WERI-Rb-1 (cell line): ENCODE data around the gene MFSD6.

ENCODE experiments used
- DNase-seq: peaks from one replicate; pipeline ENCODE4 v3.0.0-alpha.2; 2020
- H3K27ac ChIP-seq: fragments of 250-450 bp; sonication (Bioruptor Pico); 2 replicates; pipeline ENCODE4 v1.5.1; 2020; ENCODE audit warnings: mild to moderate bottlenecking, moderate library complexity
- H3K27me3 ChIP-seq: fragments of 250-450 bp; sonication (Bioruptor Pico); 2 replicates; pipeline ENCODE4 v1.5.1; 2021; ENCODE audit warnings: mild to moderate bottlenecking, low read depth, moderate library complexity; ENCODE audit not compliant: insufficient read depth, severe bottlenecking
- H3K36me3 ChIP-seq: fragments of 250-450 bp; sonication (Bioruptor Pico); 2 replicates; pipeline ENCODE4 v1.5.1; 2020; ENCODE audit warnings: mild to moderate bottlenecking, moderate library complexity
- H3K4me3 ChIP-seq: 2 replicates; pipeline ENCODE4 v1.5.1; 2011; ENCODE audit warnings: low read depth, mild to moderate bottlenecking, control low read depth, low read length
- H3K9me3 ChIP-seq: fragments of 250-450 bp; sonication (Bioruptor Pico); 2 replicates; pipeline ENCODE4 v1.5.1; 2021; ENCODE audit warnings: mild to moderate bottlenecking, moderate library complexity; ENCODE audit not compliant: severe bottlenecking
- CTCF ChIP-seq: IDR thresholded peaks from 2 replicates; pipeline ENCODE4 v1.5.1; 2011; ENCODE audit warnings: low read depth, mild to moderate bottlenecking, control low read depth, inconsistent platforms, low read length

Gene MFSD6

GRCh38 chr2:190533968-190534309, 125.8 kb downstream of the MFSD6 start:
- H3K27me3 ChIP-seq: no peaks in the 10 kb centered on the region
- H3K9me3 ChIP-seq: no peaks in the 10 kb centered on the region
- no peak for DNase-seq
- H3K36me3 ChIP-seq: peaks cover 4% of the 10 kb centered on the region
- TF ChIP-seq CTCF: no peak
- peak overlapping the region; percentile 69 for H3K4me3 ChIP-seq
- peak overlapping the region; percentile 87 for H3K27ac ChIP-seq

DNA sequence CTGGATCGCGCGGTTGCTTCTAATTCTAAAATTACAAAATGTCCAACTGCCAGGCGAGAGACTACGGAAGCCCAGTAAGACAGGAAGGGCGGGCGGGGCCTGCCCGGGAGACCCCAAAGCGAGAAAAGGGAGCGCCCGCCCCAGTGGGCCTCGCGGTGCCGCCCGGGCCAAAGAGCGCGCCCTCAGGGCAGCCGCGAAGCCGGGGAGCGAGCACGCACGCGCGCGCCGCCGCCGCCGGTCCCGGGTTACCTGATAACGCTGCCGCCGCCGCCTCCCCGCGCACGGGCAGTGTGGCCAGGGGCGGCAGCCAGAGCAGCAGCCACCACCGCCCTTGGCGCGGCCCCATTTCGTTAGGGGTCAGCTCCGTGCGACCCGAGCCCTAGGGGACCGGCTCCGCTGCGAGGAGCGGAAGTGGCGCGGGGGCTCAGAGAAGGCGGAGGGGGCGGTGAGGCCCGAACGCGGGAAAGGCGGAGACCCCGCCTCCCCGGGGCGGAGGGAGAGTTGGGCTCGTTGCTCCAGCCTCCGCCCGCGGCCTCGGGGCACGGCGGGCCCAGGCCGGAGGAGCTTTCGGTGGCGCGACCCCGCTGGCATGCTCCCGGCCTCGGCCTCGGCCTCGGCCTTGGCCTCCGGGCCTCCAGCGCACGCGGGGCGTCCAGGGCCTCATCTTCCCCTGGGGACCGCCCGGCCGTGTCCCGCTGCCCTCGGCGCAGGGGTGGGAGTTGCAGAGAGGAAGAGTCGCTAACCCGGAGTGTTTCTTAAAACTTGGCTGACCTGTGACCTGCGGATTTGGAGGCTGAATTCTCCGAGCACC, 126.4 kb downstream of the MFSD6 start, which contains the start of gene NEMP2:
TSS of gene NEMP2 (minus strand) at position 413 of the 811 bp plus-strand sequence. CDS start at position 346, 67 bp downstream.
- DNase-seq: peak; percentile 82
- Histone ChIP-seq H3K36me3 (peaks cover 4% of the 10 kb centered on the region), H3K27ac (peak within 1 kb of the TSS; percentile 87), H3K4me3 (peak within 1 kb of the TSS; percentile 69), H3K27me3 (no peaks in the 10 kb centered on the region), H3K9me3 (no peaks in the 10 kb centered on the region)
- TF ChIP-seq CTCF: no peak

- no peak for DNase-seq
- H3K27me3 ChIP-seq: no peaks in the 10 kb centered on the region
- H3K9me3 ChIP-seq: peaks cover 4% of the 10 kb centered on the region
- TF ChIP-seq CTCF: no peak
- H3K27ac ChIP-seq: peak overlapping the region; percentile 87
- H3K36me3 ChIP-seq: peaks cover 4% of the 10 kb centered on the region
- peak overlapping the region; percentile 69 for H3K4me3 ChIP-seq
These were observed 126.9 kb downstream of the MFSD6 start for GRCh38 chr2:190535121-190535439.

GRCh38 chr2:190535586-190535985, 127.4 kb downstream of the MFSD6 start:
- Histone ChIP-seq H3K36me3 (peaks cover 4% of the 10 kb centered on the region), H3K4me3 (peak overlapping the region; percentile 69), H3K9me3 (peaks cover 9% of the 10 kb centered on the region), H3K27me3 (no peaks in the 10 kb centered on the region), H3K27ac (peak overlapping the region; percentile 87)
- no peak for DNase-seq
- no peak for TF ChIP-seq CTCF

DNA sequence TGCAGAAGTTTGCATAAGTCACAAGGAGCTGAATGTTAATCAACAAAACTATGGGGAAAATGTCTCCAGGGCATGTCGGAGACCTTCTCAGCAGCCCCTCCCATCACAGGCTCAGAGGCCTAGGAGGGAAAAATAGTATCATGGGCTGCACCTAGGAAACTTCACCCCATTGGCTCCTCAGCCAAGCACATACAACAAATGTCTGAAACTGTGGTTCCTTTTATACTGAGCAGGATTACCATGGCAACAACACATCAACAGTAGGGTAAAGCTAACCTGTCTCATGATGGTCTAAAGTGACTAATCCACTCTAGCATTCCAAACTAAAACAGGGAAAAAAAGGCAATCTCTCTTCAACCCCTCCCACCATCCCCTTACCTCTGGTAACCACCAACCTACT, 129.6 kb downstream of the MFSD6 start:
- no peak overlapping the region for H3K4me3 ChIP-seq
- peaks cover 4% of the 10 kb centered on the region for H3K36me3 ChIP-seq
- peaks cover 10% of the 10 kb centered on the region for H3K9me3 ChIP-seq
- no peak overlapping the region for H3K27ac ChIP-seq
- TF ChIP-seq CTCF: no peak
- no peak for DNase-seq
- H3K27me3 ChIP-seq: no peaks in the 10 kb centered on the region

GRCh38 chr2:190538201-190538600, 130.0 kb downstream of the MFSD6 start:
- H3K36me3 ChIP-seq: peaks cover 4% of the 10 kb centered on the region
- no peak for DNase-seq
- H3K4me3 ChIP-seq: no peak overlapping the region

More at GRCh38 chr2:190538201-190538600, 130.0 kb downstream of the MFSD6 start:
- Histone ChIP-seq H3K27me3 (no peaks in the 10 kb centered on the region), H3K9me3 (peaks cover 10% of the 10 kb centered on the region), H3K27ac (no peak overlapping the region)
- TF ChIP-seq CTCF: no peak
